Measurements from ENCODE around the gene TBX1. TPM values are rescaled to one million over a fixed set of nuclear protein-coding genes. Genes with fewer than 3 reads are reported as not detected.

Gene TBX1
- total RNA-seq, 1 donor from 2014 or later, result not detected

DNA sequence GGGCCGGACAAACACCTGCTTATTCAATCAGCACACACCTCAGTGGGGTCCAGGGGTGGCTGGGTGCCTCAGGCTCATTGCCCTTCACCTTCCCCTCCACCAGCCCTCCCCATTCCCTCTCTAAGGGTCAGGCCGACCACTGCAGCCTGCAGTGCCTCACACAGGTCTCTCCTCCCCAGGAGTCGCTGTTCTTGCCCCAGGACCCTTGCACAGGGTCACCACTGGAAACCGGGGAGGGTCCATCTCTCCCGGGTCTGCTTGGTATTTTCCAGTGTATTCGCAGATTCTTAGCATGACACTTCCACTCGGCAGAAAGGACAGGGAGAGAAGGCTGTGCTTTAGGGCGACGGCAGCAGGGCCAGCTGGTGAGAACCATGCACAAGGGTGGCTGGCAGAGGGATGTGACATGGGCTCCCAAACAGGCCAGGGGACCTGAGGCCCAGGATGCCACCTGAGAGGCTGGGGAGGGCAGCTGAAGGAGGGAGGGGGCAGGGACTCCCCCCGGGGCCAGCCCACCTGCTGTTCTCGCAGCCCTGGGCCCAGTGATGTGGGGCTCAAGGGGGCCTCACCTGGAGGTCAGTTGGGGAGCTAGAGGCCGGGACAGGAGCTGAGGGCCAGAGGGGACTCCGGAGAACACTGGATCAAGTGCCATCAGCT lies 16.1 kb upstream of the TBX1 start:
- Histone ChIP-seq H3K27ac (no peak overlapping the region), H3K36me3 (no peaks in the 10 kb centered on the region), H3K4me3 (no peak overlapping the region), H3K9me3 (ENCODE audit: low read depth) (no peaks in the 10 kb centered on the region), H3K4me2 (no peak overlapping the region), H4K20me1 (ENCODE audit: low read depth) (no peaks in the 10 kb centered on the region), H3K79me2 (ENCODE audit: low read depth) (no peaks in the 10 kb centered on the region), H3F3A (ENCODE audit: low read depth) (no peaks in the 10 kb centered on the region), H2AFZ (replicated peaks) (no peak overlapping the region), H3K4me1 (no peaks in the 10 kb centered on the region), H3K9ac (no peak overlapping the region), H3K27me3 (peaks cover 6% of the 10 kb centered on the region)
- DNase-seq (ENCODE audit: low spot score), result no peak
- TF ChIP-seq EZH2phosphoT487 (IDR thresholded peaks at IDR 0.05) (no peak), CTCF (IDR thresholded peaks at IDR 0.05) (no peak), EZH2 (IDR thresholded peaks at IDR 0.05) (no peak)
- peaks cover 4% of the 10 kb centered on the region for H3K4me1 Mint-ChIP-seq
- no peaks in the 10 kb centered on the region for H3K36me3 Mint-ChIP-seq
- H3K27me3 Mint-ChIP-seq (ENCODE audit: insufficient read depth, low read depth), result peaks cover 6% of the 10 kb centered on the region
- H3K9me3 Mint-ChIP-seq, result no peaks in the 10 kb centered on the region
- no peak overlapping the region for H3K4me3 Mint-ChIP-seq
- peak overlapping the region; percentile 51 for H3K27ac Mint-ChIP-seq

GRCh38 chr22:19745155-19746101 lies 15.2 kb upstream of the TBX1 start:
- Histone ChIP-seq H3K4me1 (peaks cover 4% of the 10 kb centered on the region), H3K9me3 (ENCODE audit: low read depth) (no peaks in the 10 kb centered on the region), H2AFZ (replicated peaks) (no peak overlapping the region), H3K4me3 (no peak overlapping the region), H3F3A (ENCODE audit: low read depth) (no peaks in the 10 kb centered on the region), H3K36me3 (no peaks in the 10 kb centered on the region), H3K27ac (no peak overlapping the region), H3K79me2 (ENCODE audit: low read depth) (no peaks in the 10 kb centered on the region), H3K27me3 (peaks cover 6% of the 10 kb centered on the region), H4K20me1 (ENCODE audit: low read depth) (no peaks in the 10 kb centered on the region), H3K9ac (no peak overlapping the region), H3K4me2 (no peak overlapping the region)
- Mint-ChIP-seq H3K27ac (peak overlapping the region; percentile 51), H3K36me3 (no peaks in the 10 kb centered on the region), H3K27me3 (ENCODE audit: insufficient read depth, low read depth) (peaks cover 6% of the 10 kb centered on the region), H3K4me1 (peaks cover 4% of the 10 kb centered on the region), H3K4me3 (no peak overlapping the region), H3K9me3 (no peaks in the 10 kb centered on the region)
- DNase-seq (ENCODE audit: low spot score), result no peak
- TF ChIP-seq EZH2 (IDR thresholded peaks at IDR 0.05), result no peak
- no peak for TF ChIP-seq CTCF (IDR thresholded peaks at IDR 0.05)

DNA sequence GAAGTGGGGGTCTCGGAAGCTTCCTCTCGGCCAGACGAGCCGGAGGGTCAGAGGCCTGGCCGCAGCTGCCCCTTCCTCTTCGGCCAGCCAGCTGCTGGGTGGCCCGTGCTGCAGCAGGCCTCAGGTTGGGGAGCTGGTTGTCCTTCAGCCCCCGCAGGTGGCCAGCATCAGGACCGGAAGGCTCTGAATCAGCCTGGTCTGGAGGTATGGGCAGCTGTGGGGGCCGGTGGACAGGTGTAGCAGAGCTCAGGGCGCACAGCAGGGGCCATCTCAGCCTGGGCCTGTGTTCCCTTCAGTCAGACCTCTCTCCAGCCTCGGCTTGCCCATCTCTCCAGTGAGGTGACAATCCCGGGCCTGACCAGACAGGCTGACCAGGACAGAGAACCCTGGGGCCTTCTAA lies 13.9 kb upstream of the TBX1 start:
- Mint-ChIP-seq H3K36me3 (no peaks in the 10 kb centered on the region), H3K4me3 (no peak overlapping the region), H3K27ac (no peak overlapping the region), H3K9me3 (no peaks in the 10 kb centered on the region), H3K4me1 (peaks cover 4% of the 10 kb centered on the region), H3K27me3 (ENCODE audit: insufficient read depth, low read depth) (peaks cover 9% of the 10 kb centered on the region)
- Histone ChIP-seq H3K27me3 (peaks cover 15% of the 10 kb centered on the region), H3K36me3 (no peaks in the 10 kb centered on the region), H3K9me3 (ENCODE audit: low read depth) (no peaks in the 10 kb centered on the region), H3K4me2 (no peak overlapping the region), H3K79me2 (ENCODE audit: low read depth) (no peaks in the 10 kb centered on the region), H4K20me1 (ENCODE audit: low read depth) (no peaks in the 10 kb centered on the region), H3F3A (ENCODE audit: low read depth) (peaks cover 4% of the 10 kb centered on the region), H3K4me3 (no peak overlapping the region), H2AFZ (replicated peaks) (no peak overlapping the region), H3K27ac (no peak overlapping the region), H3K4me1 (peaks cover 12% of the 10 kb centered on the region), H3K9ac (no peak overlapping the region)
- TF ChIP-seq EZH2phosphoT487 (IDR thresholded peaks at IDR 0.05) (no peak), EZH2 (IDR thresholded peaks at IDR 0.05) (no peak), CTCF (IDR thresholded peaks at IDR 0.05) (no peak)
- DNase-seq (ENCODE audit: low spot score), result no peak

Measured in neural progenitor cell (in vitro differentiated cells).